Colonic mucosa (tissue), 4 donors: ENCODE data around the gene TOMM70. TPM values are rescaled to one million over a fixed set of nuclear protein-coding genes. Genes with fewer than 3 reads are reported as not detected.

ENCODE experiments used
- DNase-seq: peaks from one replicate; pipeline ENCODE4 v3.0.0-alpha.2; 2020
- H3K27ac ChIP-seq: fragments of 200-600 bp; one replicate; pipeline ENCODE4 v1.8.0; 2021
- H3K27me3 ChIP-seq: fragments of 200-600 bp; one replicate; pipeline ENCODE4 v1.8.0; 2021
- H3K36me3 ChIP-seq: fragments of 200-600 bp; one replicate; pipeline ENCODE4 v1.8.0; 2021
- H3K4me1 ChIP-seq: fragments of 200-600 bp; one replicate; pipeline ENCODE4 v1.8.0; 2021; ENCODE audit warnings: mild to moderate bottlenecking
- H3K4me3 ChIP-seq: fragments of 200-600 bp; one replicate; pipeline ENCODE4 v1.8.0; 2021
- H3K9ac ChIP-seq, 2 donors: one replicate each; pipeline ENCODE4 v1.7.0; 2013; ENCODE audit warnings: control low read depth in 2 of 2, low read depth in 2 of 2, low read length in 2 of 2
- H3K9me3 ChIP-seq: fragments of 200-600 bp; one replicate; pipeline ENCODE4 v1.8.0; 2021
- CTCF ChIP-seq: fragments of 200-600 bp; IDR thresholded peaks from one replicate; pipeline ENCODE4 v1.8.0; 2022; ENCODE audit warnings: antibody characterized with exemption, mild to moderate bottlenecking
- intact Hi-C: fragments of 100-400 bp; cut with DNase I; formaldehyde crosslinking; loops from one replicate; pipeline ENCODE4 v1.14.1; 2022
- total RNA-seq, 2 donors: library from RNA; stranded (reverse); fragmentation: NEBNext Ultra II Directional in 1 of 2; extraction: Animal tissue kit (Norgen Biotek cat#: 25700) in 1 of 2; gene quantifications; one replicate each; pipeline ENCODE4 v1.2.1, GENCODE V29; 2021
- donor health status: healthy.
- donor health status: DM: no; HTN: no; CAD: no.
- donor health status: DM: no; HTN: no; CAD: no.

TOMM70 gene
- total RNA-seq, 2 donors from 2014 or later = 45.6 to 58.1 TPM

GRCh38 chr3:100419406-100419805, 18.5 kb upstream of the TOMM70 start:
- Histone ChIP-seq H3K9me3 (no peaks in the 10 kb centered on the region), H3K36me3 (no peaks in the 10 kb centered on the region), H3K4me1 (no peaks in the 10 kb centered on the region), H3K4me3 (no peak overlapping the region), H3K27me3 (no peaks in the 10 kb centered on the region), H3K9ac (no peak overlapping the region), H3K27ac (no peak overlapping the region)
- TF ChIP-seq CTCF = no peak
- intact Hi-C loops = no loop called here
- no peak for DNase-seq

GRCh38 chr3:100416863-100417262, 16.0 kb upstream of the TOMM70 start:
- Histone ChIP-seq H3K4me1 (no peaks in the 10 kb centered on the region), H3K36me3 (no peaks in the 10 kb centered on the region), H3K27ac (no peak overlapping the region), H3K9ac (no peak overlapping the region), H3K4me3 (no peak overlapping the region), H3K27me3 (no peaks in the 10 kb centered on the region), H3K9me3 (no peaks in the 10 kb centered on the region)
- no peak for DNase-seq
- intact Hi-C loops = no loop called here
- TF ChIP-seq CTCF = no peak

GRCh38 chr3:100416176-100416575, 15.3 kb upstream of the TOMM70 start:
- H3K4me3 ChIP-seq = no peak overlapping the region
- DNase-seq = no peak
- intact Hi-C loops = no loop called here
- H3K4me1 ChIP-seq = no peaks in the 10 kb centered on the region
- no peaks in the 10 kb centered on the region for H3K36me3 ChIP-seq
- no peak for TF ChIP-seq CTCF
- H3K27me3 ChIP-seq = no peaks in the 10 kb centered on the region
- no peak overlapping the region for H3K27ac ChIP-seq
- no peak overlapping the region for H3K9ac ChIP-seq
- H3K9me3 ChIP-seq = no peaks in the 10 kb centered on the region

- no peak overlapping the region for H3K9ac ChIP-seq
- H3K27me3 ChIP-seq = no peaks in the 10 kb centered on the region
- H3K27ac ChIP-seq = no peak overlapping the region
- no peak for DNase-seq
- intact Hi-C loops = no loop called here
- no peaks in the 10 kb centered on the region for H3K36me3 ChIP-seq
- no peak for TF ChIP-seq CTCF
- H3K9me3 ChIP-seq = no peaks in the 10 kb centered on the region
- no peaks in the 10 kb centered on the region for H3K4me1 ChIP-seq
- H3K4me3 ChIP-seq = no peak overlapping the region
These were observed 12.7 kb upstream of the TOMM70 start for GRCh38 chr3:100413613-100414012.

GRCh38 chr3:100412912-100413590, 12.2 kb upstream of the TOMM70 start:
- DNase-seq = no peak
- Histone ChIP-seq H3K36me3 (no peaks in the 10 kb centered on the region), H3K9me3 (no peaks in the 10 kb centered on the region), H3K4me1 (no peaks in the 10 kb centered on the region), H3K27me3 (no peaks in the 10 kb centered on the region), H3K27ac (no peak overlapping the region), H3K9ac (no peak overlapping the region), H3K4me3 (no peak overlapping the region)
- intact Hi-C loops = no loop called here
- TF ChIP-seq CTCF = no peak
